HG03460 (cell line): ENCODE measurements around the gene CLK2.
"Not testable (repeated sequence)": the region's sequence is repeated elsewhere in the genome, so short reads cannot be mapped to it uniquely, and the experiment has no call there.

Source experiments
- ATAC-seq: cut with Tn5 transposase; IDR thresholded peaks from one replicate; pipeline ENCODE4 v1.9.1; 2021; ENCODE audit not compliant: unreplicated experiment

The CLK2 gene

GRCh38 chr1:155268630-155269029 lies 4.7 kb downstream of the CLK2 start:
- ATAC-seq, result no peak

- ATAC-seq, result no peak
These were observed 5.9 kb downstream of the CLK2 start for GRCh38 chr1:155267373-155267772.

GRCh38 chr1:155266553-155266952 lies 6.8 kb downstream of the CLK2 start:
- ATAC-seq, result no peak

- ATAC-seq, result no peak
These were observed 10.2 kb downstream of the CLK2 start for GRCh38 chr1:155263067-155263466.

- ATAC-seq, result peak; percentile 92
These were observed 11.2 kb downstream of the CLK2 start, which contains the start of gene SCAMP3 for GRCh38 chr1:155261852-155262673. SCAMP3 (minus strand) TSS chr1:155262360; CDS start chr1:155262151, 209 bp downstream.

- ATAC-seq, result no peak
These were observed 11.8 kb downstream of the CLK2 start for GRCh38 chr1:155261493-155261851.

- ATAC-seq, result no peak
These were observed 13.0 kb downstream of the CLK2 start for GRCh38 chr1:155260276-155260675.

GRCh38 chr1:155256058-155256852 lies 17.0 kb downstream of the CLK2 start:
- ATAC-seq, result no peak

GRCh38 chr1:155255243-155256007 lies 17.9 kb downstream of the CLK2 start, which contains the start of gene ENTREP3:
ENTREP3 (minus strand) TSS chr1:155255483; CDS start chr1:155254877, 606 bp downstream.
- peak; percentile 45 for ATAC-seq

GRCh38 chr1:155254714-155255242 lies 18.5 kb downstream of the CLK2 start:
- ATAC-seq, result no peak

- no peak for ATAC-seq
These were observed 19.0 kb downstream of the CLK2 start for GRCh38 chr1:155254228-155254713.

- ATAC-seq, result no peak
These were observed 19.5 kb downstream of the CLK2 start for GRCh38 chr1:155253797-155254196.

GRCh38 chr1:155253208-155253607 lies 20.1 kb downstream of the CLK2 start:
- no peak for ATAC-seq

GRCh38 chr1:155251566-155251965 lies 21.7 kb downstream of the CLK2 start:
- ATAC-seq, result no peak

- peak; percentile 77 for ATAC-seq
These were observed 22.5 kb downstream of the CLK2 start for GRCh38 chr1:155250633-155251449.

- ATAC-seq, result peak; percentile 21
These were observed 23.1 kb downstream of the CLK2 start for GRCh38 chr1:155250246-155250632.

- ATAC-seq, result no peak
These were observed 25.4 kb downstream of the CLK2 start for GRCh38 chr1:155247667-155248553.

- not testable (repeated sequence) for ATAC-seq
These were observed 26.5 kb downstream of the CLK2 start for GRCh38 chr1:155246796-155247195.

- peak; percentile 9 for ATAC-seq
These were observed 28.2 kb downstream of the CLK2 start for GRCh38 chr1:155245163-155245524.
